BE2C (cell line): ENCODE data around the gene AGBL2.
"Not testable (repeated sequence)": the region's sequence is repeated elsewhere in the genome, so short reads cannot be mapped to it uniquely, and the experiment has no call there.

Experiments used
- DNase-seq: peaks from one replicate; pipeline ENCODE4 v3.0.0-alpha.2; 2020
- H3K27me3 ChIP-seq: fragments of 250-450 bp; sonication (Bioruptor Pico); 2 replicates; pipeline ENCODE4 v1.5.1; 2020; ENCODE audit warnings: mild to moderate bottlenecking
- H3K36me3 ChIP-seq: fragments of 250-450 bp; sonication (Bioruptor Pico); 2 replicates; pipeline ENCODE4 v1.5.1; 2020; ENCODE audit warnings: mild to moderate bottlenecking
- H3K4me1 ChIP-seq: fragments of 250-450 bp; sonication (Bioruptor Pico); 2 replicates; pipeline ENCODE4 v1.5.1; 2020
- H3K4me3 ChIP-seq: 2 replicates; pipeline ENCODE4 v1.5.1; 2011; ENCODE audit warnings: low read depth, low read length
- H3K9me3 ChIP-seq: fragments of 250-450 bp; sonication (Bioruptor Pico); 2 replicates; pipeline ENCODE4 v1.5.1; 2020
- TF ChIP-seq, protein P1 (sequence below): IDR thresholded peaks from 2 replicates; pipeline ENCODE4 v1.5.1; 2012; ENCODE audit warnings: mild to moderate bottlenecking, low read depth, low read length

AGBL2 gene

DNA sequence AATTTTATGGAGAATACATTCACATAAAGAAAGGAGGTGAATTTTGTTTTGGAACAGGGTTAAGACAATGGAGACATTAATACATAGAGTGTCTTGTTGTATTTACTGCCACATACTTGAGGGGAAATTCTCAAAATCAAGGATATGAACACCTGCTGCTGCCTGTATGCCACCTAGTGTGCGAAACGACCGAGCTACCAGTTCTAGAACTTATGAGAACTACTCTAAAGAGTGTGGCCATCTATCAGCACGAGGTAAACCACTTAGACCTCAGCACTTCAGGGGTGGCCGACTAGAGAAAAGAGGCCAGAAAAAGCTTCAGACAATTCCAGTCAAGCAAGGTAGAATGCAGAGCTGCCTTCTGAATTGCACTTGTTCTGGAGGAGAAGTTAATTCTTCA, 1.5 kb upstream of the AGBL2 start:
- DNase-seq: no peak
- Histone ChIP-seq H3K4me1 (no peaks in the 10 kb centered on the region), H3K36me3 (peaks cover 31% of the 10 kb centered on the region), H3K4me3 (no peak overlapping the region), H3K9me3 (no peaks in the 10 kb centered on the region), H3K27me3 (no peaks in the 10 kb centered on the region)
- TF ChIP-seq, protein P1, sequence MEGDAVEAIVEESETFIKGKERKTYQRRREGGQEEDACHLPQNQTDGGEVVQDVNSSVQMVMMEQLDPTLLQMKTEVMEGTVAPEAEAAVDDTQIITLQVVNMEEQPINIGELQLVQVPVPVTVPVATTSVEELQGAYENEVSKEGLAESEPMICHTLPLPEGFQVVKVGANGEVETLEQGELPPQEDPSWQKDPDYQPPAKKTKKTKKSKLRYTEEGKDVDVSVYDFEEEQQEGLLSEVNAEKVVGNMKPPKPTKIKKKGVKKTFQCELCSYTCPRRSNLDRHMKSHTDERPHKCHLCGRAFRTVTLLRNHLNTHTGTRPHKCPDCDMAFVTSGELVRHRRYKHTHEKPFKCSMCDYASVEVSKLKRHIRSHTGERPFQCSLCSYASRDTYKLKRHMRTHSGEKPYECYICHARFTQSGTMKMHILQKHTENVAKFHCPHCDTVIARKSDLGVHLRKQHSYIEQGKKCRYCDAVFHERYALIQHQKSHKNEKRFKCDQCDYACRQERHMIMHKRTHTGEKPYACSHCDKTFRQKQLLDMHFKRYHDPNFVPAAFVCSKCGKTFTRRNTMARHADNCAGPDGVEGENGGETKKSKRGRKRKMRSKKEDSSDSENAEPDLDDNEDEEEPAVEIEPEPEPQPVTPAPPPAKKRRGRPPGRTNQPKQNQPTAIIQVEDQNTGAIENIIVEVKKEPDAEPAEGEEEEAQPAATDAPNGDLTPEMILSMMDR: no peak

DNA sequence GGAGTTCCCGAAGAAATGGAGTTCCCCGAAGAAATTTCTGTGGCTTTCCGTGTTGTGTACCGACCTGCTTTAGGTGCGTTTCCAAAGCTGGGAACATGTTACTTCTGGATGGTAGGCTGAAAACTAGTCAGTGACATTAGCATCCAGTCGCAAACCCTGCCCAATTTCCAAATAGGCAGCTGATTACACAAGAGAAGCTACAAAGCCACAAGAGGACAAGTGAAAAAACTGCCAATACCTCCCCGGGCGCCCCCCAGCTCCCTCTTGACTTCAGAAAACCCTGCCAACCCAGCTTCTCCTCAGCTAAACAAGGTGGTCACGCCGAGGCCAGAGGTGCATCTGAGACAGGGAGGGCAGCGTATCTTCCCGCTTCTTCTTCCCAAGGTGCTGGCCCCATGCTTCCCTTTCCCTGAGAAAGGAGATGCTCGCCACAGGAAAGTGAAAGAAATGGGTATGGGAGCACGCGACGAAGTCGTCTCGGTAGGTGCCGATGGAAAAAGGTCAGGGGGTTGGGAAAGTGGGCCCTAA, 551 bp downstream of the AGBL2 start:
- Histone ChIP-seq H3K9me3 (no peaks in the 10 kb centered on the region), H3K4me3 (no peak overlapping the region), H3K36me3 (peaks cover 22% of the 10 kb centered on the region), H3K4me1 (no peaks in the 10 kb centered on the region), H3K27me3 (no peaks in the 10 kb centered on the region)
- DNase-seq: no peak
- TF ChIP-seq, protein P1: no peak

GRCh38 chr11:47711816-47712215, 3.4 kb downstream of the AGBL2 start:
- Histone ChIP-seq H3K4me3 (no peak overlapping the region), H3K4me1 (no peaks in the 10 kb centered on the region), H3K9me3 (no peaks in the 10 kb centered on the region), H3K27me3 (no peaks in the 10 kb centered on the region), H3K36me3 (0 out of 2 replicates have a peak, but pooled peaks cover 2% of the 10 kb centered on the region)
- DNase-seq: no peak
- TF ChIP-seq, protein P1: no peak

DNA sequence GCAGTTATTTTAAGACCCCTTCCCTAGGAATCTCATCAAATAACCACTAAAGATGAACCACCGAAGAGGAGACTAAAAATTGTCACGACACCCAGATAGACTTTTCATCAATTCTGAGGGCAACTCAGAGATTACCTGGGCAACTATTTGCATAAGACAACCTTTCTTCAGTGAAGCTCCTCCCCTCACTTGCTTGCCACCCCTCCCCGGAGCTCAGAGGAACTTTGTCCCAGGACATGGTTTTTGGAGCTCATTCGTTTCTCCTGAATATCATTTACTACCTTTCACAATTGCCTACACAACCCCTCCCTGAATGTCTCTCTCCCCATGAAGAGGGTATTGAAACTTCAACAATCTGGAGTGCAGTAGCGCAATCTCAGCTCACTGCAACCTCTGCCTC, 3.9 kb downstream of the AGBL2 start:
- DNase-seq: no peak
- Histone ChIP-seq H3K9me3 (no peaks in the 10 kb centered on the region), H3K4me1 (no peaks in the 10 kb centered on the region), H3K4me3 (no peak overlapping the region), H3K36me3 (no peaks in the 10 kb centered on the region), H3K27me3 (no peaks in the 10 kb centered on the region)
- TF ChIP-seq, protein P1: no peak

DNA sequence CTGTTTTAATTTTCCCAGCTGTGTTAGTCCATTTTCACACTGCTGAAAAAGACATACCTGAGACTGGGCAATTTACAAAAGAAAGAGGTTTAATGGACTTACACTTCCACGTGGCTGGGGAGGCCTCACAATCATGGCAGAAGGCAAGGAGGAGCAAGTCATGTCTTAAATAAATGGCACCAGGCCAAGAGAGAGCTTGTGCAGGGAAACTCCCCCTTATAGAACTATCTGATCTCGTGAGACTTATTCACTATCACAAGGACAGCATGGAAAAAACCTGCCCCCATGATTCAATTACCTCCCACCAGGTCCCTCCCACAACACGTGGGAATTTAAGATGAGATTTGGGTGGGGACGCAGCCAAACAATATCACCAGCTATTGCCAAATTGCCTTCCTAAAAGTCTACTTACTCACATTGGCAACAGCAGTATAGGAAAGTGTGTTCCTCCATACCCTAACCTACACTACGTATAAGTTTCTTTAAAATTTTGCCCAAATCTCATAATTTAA, 7.8 kb downstream of the AGBL2 start:
- not testable (repeated sequence) for H3K27me3 ChIP-seq, H3K4me3 ChIP-seq, H3K4me1 ChIP-seq, DNase-seq, H3K9me3 ChIP-seq, H3K36me3 ChIP-seq

DNA sequence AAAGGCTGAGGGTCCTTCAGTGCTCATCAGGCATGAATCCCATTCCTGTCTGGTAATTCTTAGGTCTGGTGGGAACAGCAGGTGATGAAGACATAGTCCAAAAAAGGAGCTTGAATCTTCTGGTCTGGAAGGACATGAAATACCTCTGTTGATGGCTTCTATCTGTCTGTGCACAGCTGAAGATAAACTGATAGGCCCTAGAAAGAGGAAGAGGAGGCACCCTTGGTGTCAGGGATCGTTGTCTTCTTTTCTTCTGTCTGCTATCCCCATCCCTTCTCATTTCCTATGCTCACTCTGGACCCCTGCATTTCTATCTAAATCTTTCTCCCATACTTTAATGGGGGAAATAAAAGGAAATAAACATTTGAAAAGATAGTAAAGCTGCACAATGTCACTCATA, 9.4 kb downstream of the AGBL2 start:
- no peak for DNase-seq
- H3K4me1 ChIP-seq: no peaks in the 10 kb centered on the region
- H3K9me3 ChIP-seq: no peaks in the 10 kb centered on the region
- no peaks in the 10 kb centered on the region for H3K36me3 ChIP-seq
- TF ChIP-seq, protein P1: no peak
- no peak overlapping the region for H3K4me3 ChIP-seq
- no peaks in the 10 kb centered on the region for H3K27me3 ChIP-seq

GRCh38 chr11:47691979-47692378, 23.2 kb downstream of the AGBL2 start:
- TF ChIP-seq, protein P1: no peak
- Histone ChIP-seq H3K9me3 (no peaks in the 10 kb centered on the region), H3K36me3 (no peaks in the 10 kb centered on the region), H3K4me3 (no peak overlapping the region), H3K27me3 (no peaks in the 10 kb centered on the region), H3K4me1 (no peaks in the 10 kb centered on the region)
- DNase-seq: no peak
